ENCODE results near the gene NPFFR2. TPM values are rescaled to one million over a fixed set of nuclear protein-coding genes. Genes with fewer than 3 reads are reported as not detected.
"Not testable (repeated sequence)": the region's sequence is repeated elsewhere in the genome, so short reads cannot be mapped to it uniquely, and the experiment has no call there.

The NPFFR2 gene
- total RNA-seq, 2 donors from 2014 or later = not detected

DNA sequence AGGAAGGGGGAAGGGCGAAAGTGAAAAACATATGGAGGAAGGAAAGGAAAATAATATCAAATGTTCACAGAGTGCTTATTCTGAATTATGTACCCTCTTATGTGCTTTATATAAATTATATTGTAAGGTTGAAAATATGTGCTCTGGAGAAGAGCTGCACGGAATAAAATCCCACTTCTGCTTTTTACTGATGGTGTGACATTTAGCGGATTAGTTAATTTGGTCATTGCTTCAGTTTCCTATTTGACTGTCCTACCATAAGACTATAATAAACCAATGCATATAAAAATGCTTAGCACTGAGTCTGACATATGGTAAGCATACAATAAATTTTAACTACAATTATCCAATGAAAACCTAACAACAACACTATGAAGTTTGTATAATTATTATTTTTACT lies 86.2 kb downstream of the NPFFR2 start:
- DNase-seq = no peak
- TF ChIP-seq, protein P1, sequence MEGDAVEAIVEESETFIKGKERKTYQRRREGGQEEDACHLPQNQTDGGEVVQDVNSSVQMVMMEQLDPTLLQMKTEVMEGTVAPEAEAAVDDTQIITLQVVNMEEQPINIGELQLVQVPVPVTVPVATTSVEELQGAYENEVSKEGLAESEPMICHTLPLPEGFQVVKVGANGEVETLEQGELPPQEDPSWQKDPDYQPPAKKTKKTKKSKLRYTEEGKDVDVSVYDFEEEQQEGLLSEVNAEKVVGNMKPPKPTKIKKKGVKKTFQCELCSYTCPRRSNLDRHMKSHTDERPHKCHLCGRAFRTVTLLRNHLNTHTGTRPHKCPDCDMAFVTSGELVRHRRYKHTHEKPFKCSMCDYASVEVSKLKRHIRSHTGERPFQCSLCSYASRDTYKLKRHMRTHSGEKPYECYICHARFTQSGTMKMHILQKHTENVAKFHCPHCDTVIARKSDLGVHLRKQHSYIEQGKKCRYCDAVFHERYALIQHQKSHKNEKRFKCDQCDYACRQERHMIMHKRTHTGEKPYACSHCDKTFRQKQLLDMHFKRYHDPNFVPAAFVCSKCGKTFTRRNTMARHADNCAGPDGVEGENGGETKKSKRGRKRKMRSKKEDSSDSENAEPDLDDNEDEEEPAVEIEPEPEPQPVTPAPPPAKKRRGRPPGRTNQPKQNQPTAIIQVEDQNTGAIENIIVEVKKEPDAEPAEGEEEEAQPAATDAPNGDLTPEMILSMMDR (IDR thresholded peaks at IDR 0.05) = no peak
- TF ChIP-seq POLR2A (IDR thresholded peaks at IDR 0.05) = no peak
- Histone ChIP-seq H3K4me3 (no peak overlapping the region), H3K4me1 (no peaks in the 10 kb centered on the region), H3K27ac (no peak overlapping the region), H3K9me3 (no peaks in the 10 kb centered on the region), H3K27me3 (no peaks in the 10 kb centered on the region), H3K36me3 (replicated peaks in 1 of 2; ENCODE audit: insufficient read depth in 1 of 2, low read depth in 2 of 2) (no peaks in the 10 kb centered on the region)
- no peak for ATAC-seq
- intact Hi-C loops (cut with DNase I) = no loop called here
- WGBS, 2 donors = 80 to 90% methylated on average over 3 of the region's 3 CpGs

DNA sequence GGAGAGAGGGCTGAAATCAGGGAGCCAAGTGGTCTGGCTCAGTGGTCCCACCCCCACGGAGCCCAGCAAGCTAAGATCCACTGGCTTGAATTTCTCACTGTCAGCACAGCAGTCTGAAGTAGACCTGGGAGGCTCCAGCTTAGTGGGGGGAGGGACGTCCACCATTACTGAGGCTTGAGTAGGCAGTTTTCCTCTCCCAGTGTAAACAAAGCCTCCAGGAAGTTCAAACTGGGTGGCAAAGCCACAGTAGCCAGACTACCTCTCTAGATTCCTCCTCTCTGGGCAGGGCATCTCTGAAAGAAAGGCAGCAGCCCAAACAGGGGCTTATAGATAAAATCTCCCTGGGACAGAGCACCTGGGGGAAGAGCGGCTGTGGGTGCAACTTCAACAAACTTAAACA lies 88.1 kb downstream of the NPFFR2 start:
- Histone ChIP-seq H3K4me1 (no peaks in the 10 kb centered on the region), H3K4me3 (no peak overlapping the region), H3K36me3 (replicated peaks in 1 of 2; ENCODE audit: insufficient read depth in 1 of 2, low read depth in 2 of 2) (no peaks in the 10 kb centered on the region), H3K9me3 (no peaks in the 10 kb centered on the region), H3K27ac (no peak overlapping the region), H3K27me3 (no peaks in the 10 kb centered on the region)
- intact Hi-C loops (cut with DNase I) = no loop called here
- TF ChIP-seq, protein P1 (IDR thresholded peaks at IDR 0.05) = no peak
- no peak for TF ChIP-seq POLR2A (IDR thresholded peaks at IDR 0.05)
- ATAC-seq = no peak
- DNase-seq = no peak
- WGBS, 2 donors = 35 to 52% methylated on average over 3 of the region's 3 CpGs

DNA sequence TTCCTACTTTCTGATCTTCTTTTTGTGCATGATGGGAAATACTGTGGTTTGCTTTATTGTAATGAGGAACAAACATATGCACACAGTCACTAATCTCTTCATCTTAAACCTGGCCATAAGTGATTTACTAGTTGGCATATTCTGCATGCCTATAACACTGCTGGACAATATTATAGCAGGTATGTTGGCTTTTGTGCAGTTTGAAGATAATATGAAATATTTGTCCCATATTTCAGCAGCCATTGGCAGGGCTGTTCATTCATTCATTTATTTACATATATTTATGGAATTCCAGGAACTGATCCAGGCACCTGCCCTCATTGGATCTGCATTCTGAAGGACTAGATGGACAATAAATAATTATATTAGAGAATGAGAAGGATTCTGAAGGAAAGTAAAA lies 96.9 kb downstream of the NPFFR2 start:
- DNase-seq (no peak), ATAC-seq (no peak)
- no peaks in the 10 kb centered on the region for H3K36me3 ChIP-seq (replicated peaks in 1 of 2; ENCODE audit: insufficient read depth in 1 of 2, low read depth in 2 of 2)
- no peaks in the 10 kb centered on the region for H3K4me1 ChIP-seq
- TF ChIP-seq, protein P1 (IDR thresholded peaks at IDR 0.05) = no peak
- no peak for TF ChIP-seq POLR2A (IDR thresholded peaks at IDR 0.05)
- intact Hi-C loops (cut with DNase I) = no loop called here
- no peak overlapping the region for H3K4me3 ChIP-seq
- H3K27ac ChIP-seq = no peak overlapping the region
- no peaks in the 10 kb centered on the region for H3K27me3 ChIP-seq
- H3K9me3 ChIP-seq = no peaks in the 10 kb centered on the region

DNA sequence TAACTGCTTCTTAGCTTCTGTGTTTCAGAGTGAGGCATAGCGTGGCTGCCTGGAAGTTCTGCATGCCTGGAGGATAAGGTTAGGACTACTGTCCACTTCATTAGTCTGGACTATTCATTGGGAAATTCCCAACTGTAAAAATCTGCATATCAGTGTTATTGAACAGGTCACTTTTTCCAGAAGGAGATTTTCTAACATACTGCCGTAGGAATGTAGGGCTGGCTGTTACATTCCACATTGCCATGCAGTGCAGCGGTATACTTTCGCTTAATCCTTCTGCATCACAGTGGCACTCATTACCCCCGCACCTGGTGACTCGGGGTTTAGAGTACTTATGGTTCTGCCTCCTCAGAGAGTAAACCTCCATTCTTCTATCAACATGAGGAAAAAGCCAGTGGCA lies 104.6 kb downstream of the NPFFR2 start:
- H3K36me3 ChIP-seq (replicated peaks in 1 of 2; ENCODE audit: insufficient read depth in 1 of 2, low read depth in 2 of 2) = no peaks in the 10 kb centered on the region
- no peak for DNase-seq
- ATAC-seq = no peak
- no peaks in the 10 kb centered on the region for H3K9me3 ChIP-seq
- H3K27ac ChIP-seq = no peak overlapping the region
- no peaks in the 10 kb centered on the region for H3K27me3 ChIP-seq
- 79 to 83% methylated on average over 6 of the region's 6 CpGs for WGBS, 2 donors
- no peak overlapping the region for H3K4me3 ChIP-seq
- intact Hi-C loops (cut with DNase I) = no loop called here
- TF ChIP-seq POLR2A (IDR thresholded peaks at IDR 0.05) = no peak
- TF ChIP-seq, protein P1 (IDR thresholded peaks at IDR 0.05) = no peak
- H3K4me1 ChIP-seq = no peaks in the 10 kb centered on the region

DNA sequence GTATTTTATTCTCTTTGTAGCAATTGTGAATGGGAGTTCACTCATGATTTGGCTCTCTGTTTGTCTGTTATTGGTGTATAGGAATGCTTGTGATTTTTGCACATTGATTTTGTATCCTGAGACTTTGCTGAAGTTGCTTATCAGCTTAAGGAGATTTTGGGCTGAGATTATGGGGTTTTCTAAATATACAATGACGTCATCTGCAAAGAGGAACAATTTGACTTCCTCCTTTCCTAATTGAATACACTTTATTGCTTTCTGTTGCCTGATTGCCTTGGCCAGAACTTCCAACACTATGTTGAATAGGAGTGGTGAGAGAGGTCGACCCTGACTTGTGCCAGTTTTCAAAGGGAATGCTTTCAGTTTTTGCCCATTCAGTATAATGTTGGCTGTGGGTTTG lies 108.2 kb downstream of the NPFFR2 start:
- H3K27me3 ChIP-seq; H3K27ac ChIP-seq; H3K36me3 ChIP-seq (replicated peaks in 1 of 2; ENCODE audit: insufficient read depth in 1 of 2, low read depth in 2 of 2); DNase-seq; intact Hi-C loops (cut with DNase I); H3K9me3 ChIP-seq; H3K4me1 ChIP-seq; ATAC-seq; H3K4me3 ChIP-seq: not testable (repeated sequence)
- WGBS, 2 donors = 37 to 60% methylated on average over 2 of the region's 2 CpGs

Data from body of pancreas (tissue), 4 donors.